H9 (cell line): ENCODE results near the gene TDRD9. TPM values are rescaled to one million over a fixed set of nuclear protein-coding genes. Genes with fewer than 3 reads are reported as not detected.

Experiments
- DNase-seq: peaks from one replicate; pipeline ENCODE4 v3.0.0-alpha.2; 2017
- H2AFZ ChIP-seq: one replicate; pipeline ENCODE4 v1.6.1; 2013; ENCODE audit warnings: mild to moderate bottlenecking, low read length, control low read depth, moderate library complexity
- H2AK5ac ChIP-seq: 2 replicates; pipeline ENCODE4 v1.6.1; 2013; ENCODE audit warnings: low read length, control low read depth, mixed read lengths; ENCODE audit not compliant: insufficient read length
- H2BK120ac ChIP-seq: one replicate; pipeline ENCODE4 v1.6.1; 2013; ENCODE audit warnings: low read depth, mild to moderate bottlenecking, low read length, control low read depth, inconsistent platforms; ENCODE audit not compliant: poor library complexity, severe bottlenecking
- H2BK12ac ChIP-seq: 2 replicates; pipeline ENCODE4 v1.6.1; 2013; ENCODE audit warnings: low read length, control low read depth, mixed read lengths, low read depth; ENCODE audit not compliant: insufficient read length
- H2BK15ac ChIP-seq: 2 replicates; pipeline ENCODE4 v1.6.1; 2013; ENCODE audit warnings: low read depth, low read length, control low read depth
- H2BK20ac ChIP-seq: one replicate; pipeline ENCODE4 v1.6.1; 2013; ENCODE audit warnings: low read depth, mild to moderate bottlenecking, low read length, control low read depth, inconsistent platforms; ENCODE audit not compliant: poor library complexity, severe bottlenecking
- H2BK5ac ChIP-seq: 2 replicates; pipeline ENCODE4 v1.6.1; 2013; ENCODE audit warnings: low read length, control low read depth, mixed read lengths; ENCODE audit not compliant: insufficient read length
- H3K14ac ChIP-seq: 2 replicates; pipeline ENCODE4 v1.6.1; 2013; ENCODE audit warnings: low read length, control low read depth; ENCODE audit not compliant: insufficient read depth
- H3K18ac ChIP-seq: 2 replicates; pipeline ENCODE4 v1.6.1; 2013; ENCODE audit warnings: low read depth, mild to moderate bottlenecking, mixed read lengths, low read length, control low read depth; ENCODE audit not compliant: insufficient read length
- H3K23ac ChIP-seq: 2 replicates; pipeline ENCODE4 v1.6.1; 2013; ENCODE audit warnings: low read length, control low read depth, mixed read lengths, low read depth; ENCODE audit not compliant: insufficient read length
- H3K23me2 ChIP-seq: 2 replicates; pipeline ENCODE4 v1.6.1; 2013; ENCODE audit warnings: low read depth, mild to moderate bottlenecking, mixed read lengths, low read length, control low read depth; ENCODE audit not compliant: insufficient read length, poor library complexity, severe bottlenecking
- H3K27ac ChIP-seq: 2 replicates; pipeline ENCODE4 v1.5.1; 2013; ENCODE audit warnings: low read length, control low read depth, mixed read lengths, low read depth; ENCODE audit not compliant: insufficient read length
- H3K27me3 ChIP-seq: 2 replicates; pipeline ENCODE4 v1.6.1; 2013; ENCODE audit warnings: low read length, control low read depth, inconsistent platforms; ENCODE audit not compliant: insufficient read depth
- H3K4ac ChIP-seq: 2 replicates; pipeline ENCODE4 v1.6.1; 2013; ENCODE audit warnings: low read depth, mild to moderate bottlenecking, control low read depth, inconsistent platforms, low read length, moderate library complexity
- H3K4me1 ChIP-seq: 2 replicates; pipeline ENCODE4 v1.6.1; 2013; ENCODE audit warnings: low read length, control low read depth, inconsistent platforms; ENCODE audit not compliant: insufficient read depth
- H3K4me2 ChIP-seq: 2 replicates; pipeline ENCODE4 v1.6.1; 2013; ENCODE audit warnings: low read length, control low read depth, mixed read lengths; ENCODE audit not compliant: insufficient read length, insufficient read depth
- H3K56ac ChIP-seq: 2 replicates; pipeline ENCODE4 v1.6.1; 2013; ENCODE audit warnings: low read depth, mild to moderate bottlenecking, mixed read lengths, low read length, control low read depth; ENCODE audit not compliant: insufficient read length
- H3K79me1 ChIP-seq: 2 replicates; pipeline ENCODE4 v1.6.1; 2013; ENCODE audit warnings: low read depth, mild to moderate bottlenecking, moderate library complexity, low read length, control low read depth, inconsistent platforms; ENCODE audit not compliant: insufficient read depth, poor library complexity, severe bottlenecking
- H3K79me2 ChIP-seq: 2 replicates; pipeline ENCODE4 v1.6.1; 2013; ENCODE audit warnings: low read length, control low read depth, inconsistent platforms; ENCODE audit not compliant: insufficient read depth
- H3K9ac ChIP-seq: 2 replicates; pipeline ENCODE4 v1.6.1; 2013; ENCODE audit warnings: low read length, control low read depth, mixed read lengths; ENCODE audit not compliant: insufficient read length; ENCODE audit errors: extremely low read depth
- H3K9me3 ChIP-seq: one replicate; pipeline ENCODE4 v1.6.1; 2013; ENCODE audit warnings: low read depth, low read length, inconsistent platforms; ENCODE audit not compliant: control insufficient read depth
- H3T11ph ChIP-seq: one replicate; pipeline ENCODE4 v1.6.1; 2013; ENCODE audit warnings: mild to moderate bottlenecking, low read length, control low read depth, inconsistent platforms
- H4K20me1 ChIP-seq: one replicate; pipeline ENCODE4 v1.6.1; 2013; ENCODE audit not compliant: control insufficient read depth, insufficient read length, insufficient read depth
- H4K5ac ChIP-seq: 2 replicates; pipeline ENCODE4 v1.6.1; 2013; ENCODE audit warnings: low read depth, mild to moderate bottlenecking, mixed read lengths, low read length, control low read depth; ENCODE audit not compliant: insufficient read length
- H4K8ac ChIP-seq: replicated peaks from 2 replicates; pipeline ENCODE4 v1.6.1; 2013; ENCODE audit warnings: low read length, control low read depth, mixed read lengths, low read depth; ENCODE audit not compliant: insufficient read length
- H4K91ac ChIP-seq: 2 replicates; pipeline ENCODE4 v1.6.1; 2013; ENCODE audit warnings: low read depth, mild to moderate bottlenecking, moderate library complexity, mixed read lengths, low read length, control low read depth; ENCODE audit not compliant: insufficient read length
- H3K27ac Mint-ChIP-seq, 3 experiments: 2 replicates in 2 of 3; 3 replicates in 1 of 3; pipeline ENCODE4 v1.8.0; 2020 to 2021; ENCODE audit warnings: mixed read lengths in 3 of 3, mild to moderate bottlenecking in 1 of 3, moderate library complexity in 1 of 3
- H3K27me3 Mint-ChIP-seq: 2 replicates; pipeline ENCODE4 v1.8.0; 2021; ENCODE audit warnings: low read depth, mild to moderate bottlenecking, moderate library complexity, mixed read lengths
- H3K36me3 Mint-ChIP-seq, 3 experiments: 2 replicates in 2 of 3; 3 replicates in 1 of 3; pipeline ENCODE4 v1.8.0; 2020 to 2021; ENCODE audit warnings: low read depth in 3 of 3, mixed read lengths in 3 of 3; ENCODE audit not compliant: insufficient read depth in 1 of 3
- H3K4me1 Mint-ChIP-seq, 2 experiments: 2 replicates each; pipeline ENCODE4 v1.8.0; 2020; ENCODE audit warnings: mixed read lengths in 2 of 2
- H3K4me3 Mint-ChIP-seq, 2 experiments: 2 replicates in 1 of 2; 3 replicates in 1 of 2; pipeline ENCODE4 v1.8.0; 2020 to 2021; ENCODE audit warnings: mild to moderate bottlenecking in 2 of 2, mixed read lengths in 2 of 2, moderate library complexity in 1 of 2
- H3K9me3 Mint-ChIP-seq, 2 experiments: 2 replicates in 1 of 2; 3 replicates in 1 of 2; pipeline ENCODE4 v1.8.0; 2020; ENCODE audit warnings: mild to moderate bottlenecking in 2 of 2, mixed read lengths in 2 of 2, moderate library complexity in 1 of 2
- CTCF ChIP-seq: fragments of 200-600 bp; sonication (generic); conservative IDR thresholded peaks from 3 replicates; pipeline ENCODE4 v1.8.0; 2021; ENCODE audit warnings: antibody characterized with exemption, mild to moderate bottlenecking
- WGBS: extraction: QIAGEN DNeasy Blood & Tissue Kit; methylation state at CpG from one replicate; pipeline ENCODE4 v1.1.7; 2013; ENCODE audit warnings: missing lambda C conversion rate, low lambda C conversion rate, mixed read lengths; ENCODE audit not compliant: insufficient read length; ENCODE audit errors: extremely low coverage; 5-methylcytosine and 5-hydroxymethylcytosine counted together
- total RNA-seq: library from RNA; stranded (reverse); gene quantifications from 2 replicates; pipeline ENCODE4 v1.2.1, GENCODE V29; 2021

The TDRD9 gene
- total RNA-seq, 1 experiment from 2014 or later, result not detected

- Histone ChIP-seq H3K23me2 (no peaks in the 10 kb centered on the region), H3K18ac (no peak overlapping the region), H2BK120ac (no peak overlapping the region), H3K23ac (no peak overlapping the region), H3T11ph (no peak overlapping the region), H3K79me2 (no peaks in the 10 kb centered on the region), H3K27me3 (no peaks in the 10 kb centered on the region), H4K20me1 (no peaks in the 10 kb centered on the region), H4K5ac (no peak overlapping the region), H3K14ac (no peak overlapping the region), H2AFZ (no peak overlapping the region), H4K8ac (no peak overlapping the region), H3K4me2 (no peak overlapping the region), H3K79me1 (no peaks in the 10 kb centered on the region), H2BK12ac (no peak overlapping the region), H3K4me1 (peaks cover 3% of the 10 kb centered on the region; the same call in 1 of the 2 replicates), H3K56ac (no peak overlapping the region), H3K27ac (no peak overlapping the region), H2AK5ac (no peak overlapping the region), H2BK5ac (no peak overlapping the region), H3K9me3 (no peaks in the 10 kb centered on the region), H2BK15ac (no peak overlapping the region), H3K9ac (no peak overlapping the region), H2BK20ac (no peak overlapping the region), H4K91ac (no peak overlapping the region), H3K4ac (no peak overlapping the region)
- Mint-ChIP-seq H3K36me3 (no peaks in the 10 kb centered on the region), H3K4me1 (peaks cover 23 to 30% of the 10 kb centered on the region in 2 experiments), H3K27ac (peak overlapping the region in 1 of 3 experiments; percentile 18; a peak in 1 of 7 replicates), H3K4me3 (no peak overlapping the region), H3K27me3 (peaks cover 5% of the 10 kb centered on the region; the same call in 1 of the 2 replicates), H3K9me3 (no peaks in the 10 kb centered on the region)
- TF ChIP-seq CTCF, result no peak
- no peak for DNase-seq
- no CpG with 5 or more reads among the region's 3 CpGs for WGBS
These were observed 45.1 kb upstream of the TDRD9 start for GRCh38 chr14:103883263-103883523.
